OCI-LY7 (cell line): ENCODE measurements around the gene SPACA7. TPM values are rescaled to one million over a fixed set of nuclear protein-coding genes. Genes with fewer than 3 reads are reported as not detected.

Experiments used
- BruUV-seq: library from RNA; stranded (reverse); fragments of 400-500 nt; replicated peaks from 2 replicates; lab custom pipeline; 2021; lab: Mats Ljungman, UMichigan
- CTCF ChIA-PET: fragments of 300-600 bp; sonication (Branson Sonifier 250); formaldehyde crosslinking; loops from one replicate; lab custom pipeline; 2022; ENCODE audit warnings: antibody characterized with exemption; ENCODE audit not compliant: unreplicated experiment; lab: Charles Lee
- POLR2A ChIA-PET: fragments of 300-600 bp; sonication (Branson Sonifier 250); formaldehyde crosslinking; loops from one replicate; lab custom pipeline; 2022; ENCODE audit warnings: antibody characterized with exemption; lab: Charles Lee
- DNase-seq: peaks from one replicate; pipeline ENCODE4 v3.0.0-alpha.2; 2015; ENCODE audit warnings: low spot score
- H2AFZ ChIP-seq: fragments of 200-600 bp; sonication (generic), shearing (Covaris generic); 2 replicates; pipeline ENCODE4 v1.6.1; 2014; ENCODE audit warnings: mild to moderate bottlenecking, antibody characterized with exemption, low read length, moderate library complexity
- H3K27ac ChIP-seq: fragments of 200-600 bp; sonication (generic); 2 replicates; pipeline ENCODE4 v1.5.1; 2014; ENCODE audit warnings: mixed run types, low read depth, mild to moderate bottlenecking, moderate library complexity, low read length, inconsistent platforms; ENCODE audit not compliant: poor library complexity, severe bottlenecking
- H3K36me3 ChIP-seq: fragments of 200-600 bp; sonication (generic); 2 replicates; pipeline ENCODE4 v1.6.1; 2014; ENCODE audit warnings: mild to moderate bottlenecking, antibody characterized with exemption, low read length, moderate library complexity, mixed read lengths; ENCODE audit not compliant: insufficient read depth
- H3K4me1 ChIP-seq: fragments of 200-600 bp; sonication (generic); 2 replicates; pipeline ENCODE4 v1.5.1; 2014; ENCODE audit warnings: mild to moderate bottlenecking, low read length; ENCODE audit not compliant: insufficient read depth, poor library complexity, severe bottlenecking
- H3K4me2 ChIP-seq: fragments of 200-600 bp; sonication (generic); 2 replicates; pipeline ENCODE4 v1.6.1; 2014; ENCODE audit warnings: mild to moderate bottlenecking, low read length
- H3K4me3 ChIP-seq: fragments of 200-600 bp; sonication (generic); 2 replicates; pipeline ENCODE4 v1.5.1; 2014; ENCODE audit warnings: mild to moderate bottlenecking, low read depth, low read length; ENCODE audit not compliant: poor library complexity, severe bottlenecking
- H3K79me2 ChIP-seq: fragments of 200-600 bp; sonication (generic); 2 replicates; pipeline ENCODE4 v1.6.1; 2016; ENCODE audit warnings: low read depth, mild to moderate bottlenecking, low read length, moderate library complexity, mixed read lengths; ENCODE audit not compliant: insufficient read depth
- H3K9me2 ChIP-seq: fragments of 200-600 bp; sonication (generic); 2 replicates; pipeline ENCODE4 v1.6.1; 2016; ENCODE audit warnings: mild to moderate bottlenecking, low read length, mixed read lengths; ENCODE audit not compliant: insufficient read depth
- H3K9me3 ChIP-seq: fragments of 200-600 bp; sonication (generic); 2 replicates; pipeline ENCODE4 v1.6.1; 2014; ENCODE audit warnings: mild to moderate bottlenecking, mixed run types, low read length, mixed read lengths
- H4K20me1 ChIP-seq: fragments of 200-600 bp; sonication (generic); 2 replicates; pipeline ENCODE4 v1.6.1; 2014; ENCODE audit warnings: mild to moderate bottlenecking, antibody characterized with exemption, low read length, moderate library complexity, mixed read lengths; ENCODE audit not compliant: insufficient read depth
- EZH2phosphoT487 ChIP-seq: fragments of 200-600 bp; sonication (generic); IDR thresholded peaks from 2 replicates; pipeline ENCODE4 v1.6.1; 2018; ENCODE audit warnings: low read depth, borderline replicate concordance, mild to moderate bottlenecking, mixed run types, antibody characterized with exemption, low read length, moderate library complexity, mixed read lengths
- intact Hi-C: fragments of 100-400 bp; cut with micrococcal nuclease; formaldehyde crosslinking; loops from one replicate; pipeline ENCODE4 v1.10.0; 2022; ENCODE audit not compliant: unreplicated experiment
- total RNA-seq, 2 experiments: library from RNA; depleted of rRNA in 1 of 2; stranded (reverse); fragments of >200 nt in 1 of 2; shearing (Covaris generic) in 1 of 2; gene quantifications; 2 replicates each; pipeline ENCODE4 v1.2.3, GENCODE V29; 2014 to 2022
- TF ChIP-seq, protein P1 (sequence below): fragments of 200-600 bp; sonication (generic); conservative IDR thresholded peaks from 2 replicates; pipeline ENCODE4 v1.5.1; 2014; ENCODE audit warnings: mild to moderate bottlenecking, antibody characterized with exemption, low read length, moderate library complexity, mixed read lengths

The SPACA7 gene
- total RNA-seq, 2 experiments from 2014 or later: not detected

DNA sequence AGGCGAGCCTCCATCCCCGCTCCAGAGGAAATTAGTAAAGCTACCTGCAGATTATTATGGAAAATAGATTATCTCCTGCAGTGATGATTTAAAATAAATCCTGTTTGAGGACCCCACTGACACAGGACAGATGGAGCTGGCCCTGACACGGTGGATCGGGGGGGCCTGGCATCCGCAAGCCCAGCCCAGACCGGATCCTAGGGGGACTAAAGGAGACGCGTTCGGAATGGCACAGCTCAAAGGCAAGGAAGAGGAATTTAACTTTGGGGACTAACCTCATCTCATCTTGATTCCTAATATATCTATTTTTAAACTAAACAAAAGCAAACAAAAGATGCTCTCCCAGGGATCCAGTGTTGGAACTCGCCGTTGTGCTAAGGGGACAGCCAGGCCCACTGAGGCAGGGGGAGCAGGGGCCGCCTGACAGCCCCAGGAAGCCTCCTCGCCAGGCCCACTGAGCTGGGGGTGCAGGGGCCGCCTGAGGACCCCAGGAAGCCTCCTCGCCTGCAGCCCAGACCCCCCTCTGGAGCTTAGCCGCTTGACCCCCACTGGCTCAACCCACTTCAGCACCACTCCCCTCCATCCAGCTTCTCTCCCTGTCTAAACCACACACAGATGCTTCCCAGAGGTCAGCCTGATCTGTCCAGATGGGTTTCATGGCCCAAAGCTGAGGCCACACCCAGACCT is 78.6 kb downstream of the SPACA7 start:
- POLR2A ChIA-PET: no interaction called here
- Histone ChIP-seq H3K79me2 (no peaks in the 10 kb centered on the region), H3K4me2 (no peak overlapping the region), H3K9me3 (no peaks in the 10 kb centered on the region), H3K4me1 (no peaks in the 10 kb centered on the region), H3K9me2 (no peaks in the 10 kb centered on the region), H3K36me3 (no peaks in the 10 kb centered on the region), H4K20me1 (no peaks in the 10 kb centered on the region), H2AFZ (no peak overlapping the region), H3K4me3 (no peak overlapping the region), H3K27ac (no peak overlapping the region)
- TF ChIP-seq, protein P1, sequence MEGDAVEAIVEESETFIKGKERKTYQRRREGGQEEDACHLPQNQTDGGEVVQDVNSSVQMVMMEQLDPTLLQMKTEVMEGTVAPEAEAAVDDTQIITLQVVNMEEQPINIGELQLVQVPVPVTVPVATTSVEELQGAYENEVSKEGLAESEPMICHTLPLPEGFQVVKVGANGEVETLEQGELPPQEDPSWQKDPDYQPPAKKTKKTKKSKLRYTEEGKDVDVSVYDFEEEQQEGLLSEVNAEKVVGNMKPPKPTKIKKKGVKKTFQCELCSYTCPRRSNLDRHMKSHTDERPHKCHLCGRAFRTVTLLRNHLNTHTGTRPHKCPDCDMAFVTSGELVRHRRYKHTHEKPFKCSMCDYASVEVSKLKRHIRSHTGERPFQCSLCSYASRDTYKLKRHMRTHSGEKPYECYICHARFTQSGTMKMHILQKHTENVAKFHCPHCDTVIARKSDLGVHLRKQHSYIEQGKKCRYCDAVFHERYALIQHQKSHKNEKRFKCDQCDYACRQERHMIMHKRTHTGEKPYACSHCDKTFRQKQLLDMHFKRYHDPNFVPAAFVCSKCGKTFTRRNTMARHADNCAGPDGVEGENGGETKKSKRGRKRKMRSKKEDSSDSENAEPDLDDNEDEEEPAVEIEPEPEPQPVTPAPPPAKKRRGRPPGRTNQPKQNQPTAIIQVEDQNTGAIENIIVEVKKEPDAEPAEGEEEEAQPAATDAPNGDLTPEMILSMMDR: no peak
- no peak for TF ChIP-seq EZH2phosphoT487
- no peak for DNase-seq
- intact Hi-C loops: no loop called here
- no TSS peak for BruUV-seq
- CTCF ChIA-PET: no interaction called here

GRCh38 chr13:112455476-112456059 is 79.4 kb downstream of the SPACA7 start:
- no peak overlapping the region for H3K4me3 ChIP-seq
- H3K79me2 ChIP-seq: no peaks in the 10 kb centered on the region
- H3K36me3 ChIP-seq: no peaks in the 10 kb centered on the region
- CTCF ChIA-PET: no interaction called here
- no peak overlapping the region for H3K4me2 ChIP-seq
- no peaks in the 10 kb centered on the region for H3K9me2 ChIP-seq
- no peaks in the 10 kb centered on the region for H3K9me3 ChIP-seq
- no peaks in the 10 kb centered on the region for H4K20me1 ChIP-seq
- intact Hi-C loops: no loop called here
- POLR2A ChIA-PET: interaction anchor here (0.6 kb wide), 1 partner anchor 94 kb away, joined by 4 read pairs; no protein-coding TSS in a partner anchor
- TF ChIP-seq, protein P1: no peak
- TF ChIP-seq EZH2phosphoT487: no peak
- BruUV-seq: no TSS peak
- H3K27ac ChIP-seq: no peak overlapping the region
- DNase-seq: no peak
- H2AFZ ChIP-seq: no peak overlapping the region
- H3K4me1 ChIP-seq: no peaks in the 10 kb centered on the region
